Measurements from ENCODE around the gene OLFML1. TPM values are rescaled to one million over a fixed set of nuclear protein-coding genes. Genes with fewer than 3 reads are reported as not detected.
"Not testable (repeated sequence)": the region's sequence is repeated elsewhere in the genome, so short reads cannot be mapped to it uniquely, and the experiment has no call there.

The OLFML1 gene
- total and polyA plus RNA-seq, 4 donors: 4.2 to 34.9 (median 15.4) TPM

DNA sequence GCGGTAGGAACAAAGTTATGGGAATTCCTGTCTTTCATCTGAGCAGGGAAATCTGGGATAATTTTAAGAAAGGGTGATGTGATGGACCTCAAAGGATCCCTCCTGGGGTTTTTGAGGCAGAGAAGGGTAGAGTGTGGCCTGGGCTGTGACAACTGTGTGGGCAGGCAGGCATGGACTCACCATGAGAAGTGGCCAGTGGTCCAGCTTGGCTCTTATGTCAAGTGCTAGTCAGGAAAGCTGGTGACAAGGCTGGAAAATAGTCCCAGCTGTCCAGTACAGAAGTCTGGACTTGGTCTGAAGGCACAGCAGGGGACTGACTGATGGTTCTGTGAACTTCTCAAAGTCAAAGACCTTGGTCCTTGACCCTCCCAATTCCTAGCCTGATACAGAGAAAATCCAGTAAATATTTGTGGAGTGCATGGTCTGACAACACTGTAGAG, 30.2 kb downstream of the OLFML1 start:
- Histone ChIP-seq H3K36me3 (ENCODE audit: control insufficient read depth, insufficient read depth, low read length) (no peaks in the 10 kb centered on the region), H3K4me1 (ENCODE audit: control insufficient read depth, insufficient read depth, low read length) (peaks cover 24% of the 10 kb centered on the region), H3K27me3 (ENCODE audit: control insufficient read depth, insufficient read depth, low read length) (peaks cover 10% of the 10 kb centered on the region), H3K27ac (ENCODE audit: low read depth, low read length) (no peak overlapping the region), H3K9me3 (ENCODE audit: control insufficient read depth, insufficient read depth, low read length) (no peaks in the 10 kb centered on the region), H3K4me3 (ENCODE audit: low read depth, low read length) (no peak overlapping the region)
- DNase-seq (ENCODE audit: low read depth in 4 of 6, low spot score in 6 of 6): no peak
- WGBS (ENCODE audit: insufficient coverage): 92% methylated on average over 1 of the region's 1 CpG

DNA sequence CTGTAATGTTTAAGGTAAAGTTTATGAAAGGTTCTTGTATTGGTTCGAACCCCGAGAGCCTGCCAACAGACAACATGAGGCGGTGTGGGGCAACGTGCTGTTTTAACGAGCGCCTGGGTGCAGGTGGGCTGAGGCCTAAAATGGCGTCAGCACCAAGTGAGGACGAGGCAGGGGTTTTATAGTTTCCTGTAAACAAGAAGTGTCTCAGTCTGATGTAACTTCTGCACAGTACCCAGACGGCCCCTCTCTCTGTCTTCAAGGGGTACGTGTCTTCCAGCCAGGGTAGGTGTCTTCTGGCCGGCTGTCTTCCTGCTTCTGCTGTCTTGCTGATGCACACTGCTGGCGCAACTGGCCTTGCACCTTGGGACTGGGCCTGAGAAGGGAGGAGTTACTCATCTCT, 31.2 kb downstream of the OLFML1 start:
- WGBS (ENCODE audit: insufficient coverage): 92% methylated on average over 12 of the region's 12 CpGs

DNA sequence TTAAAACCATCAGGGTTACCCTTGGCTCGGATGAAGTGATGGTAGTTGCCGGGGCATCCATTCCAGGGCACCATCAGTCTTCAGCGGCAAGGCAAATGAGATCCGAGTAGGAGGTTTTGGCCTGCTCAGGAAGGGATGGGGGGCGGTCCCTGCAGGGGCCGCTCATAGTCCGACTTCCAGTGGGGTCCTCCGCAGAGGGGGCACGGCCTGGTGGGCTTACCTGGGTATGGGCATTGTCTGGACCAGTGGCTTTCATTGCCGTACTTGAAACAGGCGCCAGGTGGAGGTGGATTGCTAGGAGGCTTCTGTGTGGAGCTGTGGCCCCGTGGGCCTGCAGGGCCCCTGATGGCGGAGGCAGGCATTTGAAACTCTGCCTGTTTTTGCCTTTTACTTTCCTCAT, 32.4 kb downstream of the OLFML1 start:
- not testable (repeated sequence) for H3K27me3 ChIP-seq (ENCODE audit: control insufficient read depth, insufficient read depth, low read length); H3K27ac ChIP-seq (ENCODE audit: low read depth, low read length); H3K36me3 ChIP-seq (ENCODE audit: control insufficient read depth, insufficient read depth, low read length); H3K4me3 ChIP-seq (ENCODE audit: low read depth, low read length); DNase-seq (ENCODE audit: low read depth in 4 of 6, low spot score in 6 of 6); H3K9me3 ChIP-seq (ENCODE audit: control insufficient read depth, insufficient read depth, low read length)
- 96% methylated on average over 8 of the region's 13 CpGs for WGBS (ENCODE audit: insufficient coverage)
- peaks cover 15% of the 10 kb centered on the region for H3K4me1 ChIP-seq (ENCODE audit: control insufficient read depth, insufficient read depth, low read length)

More for the DNA sequence above, 31.2 kb downstream of the OLFML1 start:
- H3K27me3 ChIP-seq (ENCODE audit: control insufficient read depth, insufficient read depth, low read length): peaks cover 10% of the 10 kb centered on the region
- no peaks in the 10 kb centered on the region for H3K9me3 ChIP-seq (ENCODE audit: control insufficient read depth, insufficient read depth, low read length)
- no peak for DNase-seq (ENCODE audit: low read depth in 4 of 6, low spot score in 6 of 6)
- H3K4me3 ChIP-seq (ENCODE audit: low read depth, low read length): no peak overlapping the region
- peaks cover 20% of the 10 kb centered on the region for H3K4me1 ChIP-seq (ENCODE audit: control insufficient read depth, insufficient read depth, low read length)
- no peak overlapping the region for H3K27ac ChIP-seq (ENCODE audit: low read depth, low read length)
- no peaks in the 10 kb centered on the region for H3K36me3 ChIP-seq (ENCODE audit: control insufficient read depth, insufficient read depth, low read length)

DNA sequence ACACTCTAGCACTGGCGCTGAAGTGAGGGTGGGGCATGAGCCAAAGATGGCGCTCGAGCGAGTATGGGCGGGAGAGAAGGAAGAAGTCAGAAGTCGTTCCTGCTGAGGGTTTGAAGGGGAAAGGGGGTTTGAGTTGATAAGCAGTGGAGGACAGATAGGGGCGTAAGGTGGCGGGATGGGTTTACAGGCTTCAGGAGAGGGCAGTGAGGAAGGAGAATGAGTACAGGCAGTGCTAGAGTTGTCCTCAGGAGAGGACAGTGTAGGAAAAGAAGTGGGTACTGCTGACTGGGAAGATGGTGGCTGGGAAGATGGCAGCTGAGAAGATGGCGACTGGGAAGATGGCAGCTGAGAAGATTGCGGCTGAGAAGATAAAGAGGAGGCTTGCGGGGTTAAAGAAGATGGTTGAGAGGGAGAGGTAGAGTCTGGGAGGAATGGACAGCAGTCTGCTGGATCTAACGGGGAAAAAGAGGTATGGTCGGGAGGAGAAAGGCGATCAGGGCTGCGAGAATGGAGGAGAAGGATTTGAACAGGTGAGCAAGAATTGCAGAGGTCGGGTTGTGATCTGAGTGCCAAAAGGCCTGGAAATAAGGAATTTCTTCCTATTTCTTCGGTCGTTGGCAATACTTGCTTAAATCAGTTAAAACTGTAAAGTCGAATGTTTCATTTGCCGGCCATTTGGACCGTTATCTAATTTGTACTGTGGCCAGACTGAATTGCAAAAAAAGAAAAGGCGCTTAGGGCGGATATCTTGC, 33.7 kb downstream of the OLFML1 start:
- no peaks in the 10 kb centered on the region for H3K36me3 ChIP-seq (ENCODE audit: control insufficient read depth, insufficient read depth, low read length)
- H3K4me3 ChIP-seq (ENCODE audit: low read depth, low read length): no peak overlapping the region
- no peak for DNase-seq (ENCODE audit: low read depth in 4 of 6, low spot score in 6 of 6)
- WGBS (ENCODE audit: insufficient coverage): 91% methylated on average over 21 of the region's 23 CpGs
- H3K27me3 ChIP-seq (ENCODE audit: control insufficient read depth, insufficient read depth, low read length): peaks cover 8% of the 10 kb centered on the region
- H3K9me3 ChIP-seq (ENCODE audit: control insufficient read depth, insufficient read depth, low read length): no peaks in the 10 kb centered on the region
- peaks cover 6% of the 10 kb centered on the region for H3K4me1 ChIP-seq (ENCODE audit: control insufficient read depth, insufficient read depth, low read length)
- H3K27ac ChIP-seq (ENCODE audit: low read depth, low read length): no peak overlapping the region

DNA sequence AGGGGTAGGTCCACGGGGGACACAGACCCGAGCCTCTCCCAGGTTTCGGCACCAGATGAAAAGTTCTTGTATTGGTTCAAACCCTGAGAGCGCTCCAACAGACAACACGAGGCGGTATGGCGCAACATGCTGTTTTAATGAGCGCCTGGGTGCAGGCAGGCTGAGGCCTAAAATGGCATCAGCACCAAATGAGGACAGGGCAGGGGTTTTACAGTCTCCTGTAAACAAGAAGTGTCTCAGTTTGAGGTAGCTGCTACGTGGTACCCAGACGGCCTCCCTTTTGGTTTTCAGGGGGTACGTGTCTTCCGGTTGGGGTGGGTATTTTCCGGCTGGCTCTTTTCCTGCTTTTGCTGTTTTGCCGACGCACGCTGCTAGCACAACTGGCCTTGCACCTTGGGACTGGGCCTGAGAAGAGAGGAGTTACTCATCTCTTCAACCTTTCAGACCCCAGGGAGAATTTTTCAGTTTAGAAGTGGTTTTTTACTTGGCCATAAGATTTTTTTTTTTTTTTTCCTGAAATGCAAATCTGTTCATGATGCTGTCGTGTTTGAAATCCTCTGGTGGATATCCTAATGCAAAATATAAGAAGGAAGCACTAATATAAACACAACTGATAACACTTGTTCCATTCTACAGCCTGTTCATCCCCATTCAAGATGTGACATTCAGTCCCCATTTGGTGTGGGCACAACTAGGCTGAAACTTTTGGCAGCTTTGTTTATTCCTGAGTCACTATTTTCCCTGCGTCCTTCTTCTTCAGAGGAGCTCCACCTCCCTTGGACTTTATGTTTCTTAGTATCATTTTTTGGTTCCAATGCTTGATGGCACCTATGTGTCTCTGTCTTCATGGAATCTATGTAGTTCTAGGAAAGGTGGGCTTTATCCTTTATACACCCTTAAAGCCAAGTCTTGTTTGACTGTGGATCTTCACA, 35.0 kb downstream of the OLFML1 start:
- WGBS (ENCODE audit: insufficient coverage): 67% methylated on average over 12 of the region's 18 CpGs
- Histone ChIP-seq H3K36me3 (ENCODE audit: control insufficient read depth, insufficient read depth, low read length) (no peaks in the 10 kb centered on the region), H3K9me3 (ENCODE audit: control insufficient read depth, insufficient read depth, low read length) (no peaks in the 10 kb centered on the region), H3K27me3 (ENCODE audit: control insufficient read depth, insufficient read depth, low read length) (no peaks in the 10 kb centered on the region), H3K27ac (ENCODE audit: low read depth, low read length) (no peak overlapping the region), H3K4me3 (ENCODE audit: low read depth, low read length) (no peak overlapping the region), H3K4me1 (ENCODE audit: control insufficient read depth, insufficient read depth, low read length) (no peaks in the 10 kb centered on the region)
- DNase-seq (ENCODE audit: low read depth in 4 of 6, low spot score in 6 of 6): no peak

DNA sequence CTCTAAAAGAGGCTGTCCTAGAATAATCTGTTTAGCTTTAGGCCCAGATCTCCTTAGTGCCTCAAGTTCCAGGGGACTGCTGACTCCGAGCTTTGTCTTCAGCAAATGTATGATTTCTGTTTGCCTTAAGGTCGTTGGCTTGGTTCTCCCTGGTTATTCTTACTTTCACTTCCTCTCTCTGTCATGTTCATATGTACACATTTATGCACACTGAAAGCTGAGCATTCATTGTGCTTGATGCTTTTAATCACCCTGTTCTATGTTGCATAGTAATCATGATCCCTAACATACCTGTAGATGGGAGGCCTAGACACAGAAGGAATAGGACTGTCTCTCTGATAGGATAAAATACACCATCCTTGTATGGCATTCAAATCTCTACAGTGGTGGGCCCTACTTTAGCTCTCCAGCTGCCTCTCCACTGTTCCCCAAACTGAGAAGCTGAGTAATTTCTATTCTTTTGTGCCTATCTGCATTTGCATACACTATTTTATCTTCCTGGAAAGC, 35.7 kb downstream of the OLFML1 start:
- Histone ChIP-seq H3K36me3 (ENCODE audit: control insufficient read depth, insufficient read depth, low read length) (no peaks in the 10 kb centered on the region), H3K4me3 (ENCODE audit: low read depth, low read length) (no peak overlapping the region), H3K4me1 (ENCODE audit: control insufficient read depth, insufficient read depth, low read length) (no peaks in the 10 kb centered on the region), H3K27me3 (ENCODE audit: control insufficient read depth, insufficient read depth, low read length) (no peaks in the 10 kb centered on the region), H3K9me3 (ENCODE audit: control insufficient read depth, insufficient read depth, low read length) (no peaks in the 10 kb centered on the region), H3K27ac (ENCODE audit: low read depth, low read length) (no peak overlapping the region)
- DNase-seq (ENCODE audit: low read depth in 4 of 6, low spot score in 6 of 6): no peak
- 0% methylated on average over 1 of the region's 2 CpGs for WGBS (ENCODE audit: insufficient coverage)

DNA sequence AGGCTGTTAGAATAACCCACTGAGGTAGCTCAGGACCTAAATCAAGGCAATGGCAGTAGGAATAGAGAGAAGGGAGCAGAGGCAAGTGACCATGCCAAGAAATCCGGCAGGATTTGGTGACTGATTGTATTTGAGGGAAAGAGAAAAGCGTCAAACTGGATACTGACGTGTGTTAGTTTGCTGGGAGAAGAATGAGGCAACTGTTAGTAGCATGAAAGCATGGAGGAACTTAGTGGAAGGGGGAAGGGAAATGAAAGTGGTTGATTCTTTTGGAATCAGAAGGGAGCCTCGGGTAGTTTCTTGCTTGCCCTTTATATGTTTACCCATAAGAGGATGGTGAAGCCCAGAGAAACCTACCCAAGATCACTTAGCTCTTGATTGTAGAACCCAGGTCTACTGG, 36.8 kb downstream of the OLFML1 start:
- no peak overlapping the region for H3K4me3 ChIP-seq (ENCODE audit: low read depth, low read length)
- no peaks in the 10 kb centered on the region for H3K4me1 ChIP-seq (ENCODE audit: control insufficient read depth, insufficient read depth, low read length)
- no peaks in the 10 kb centered on the region for H3K9me3 ChIP-seq (ENCODE audit: control insufficient read depth, insufficient read depth, low read length)
- no peak overlapping the region for H3K27ac ChIP-seq (ENCODE audit: low read depth, low read length)
- DNase-seq (ENCODE audit: low read depth in 4 of 6, low spot score in 6 of 6): no peak
- 59% methylated on average over 4 of the region's 4 CpGs for WGBS (ENCODE audit: insufficient coverage)
- no peaks in the 10 kb centered on the region for H3K27me3 ChIP-seq (ENCODE audit: control insufficient read depth, insufficient read depth, low read length)
- H3K36me3 ChIP-seq (ENCODE audit: control insufficient read depth, insufficient read depth, low read length): no peaks in the 10 kb centered on the region

DNA sequence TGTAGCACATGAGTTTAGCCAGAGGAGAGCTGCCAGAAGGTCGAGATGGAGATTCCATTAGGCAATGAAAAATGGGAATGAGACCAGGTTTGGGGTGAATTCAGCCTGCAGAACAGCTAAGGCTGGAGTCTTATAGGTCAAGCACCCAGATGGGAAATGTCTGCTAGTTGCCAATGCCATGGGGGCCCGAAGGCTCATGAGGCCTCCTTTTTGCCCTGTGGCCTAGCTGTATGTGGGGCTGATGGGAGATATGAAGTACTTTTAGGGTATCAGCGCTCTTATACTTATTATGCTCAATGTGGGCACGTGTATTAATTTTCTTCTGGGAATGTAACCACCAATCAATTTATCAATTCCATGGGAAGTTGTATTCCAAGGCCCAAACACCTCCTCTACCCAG, 37.2 kb downstream of the OLFML1 start:
- no peaks in the 10 kb centered on the region for H3K4me1 ChIP-seq (ENCODE audit: control insufficient read depth, insufficient read depth, low read length)
- H3K4me3 ChIP-seq (ENCODE audit: low read depth, low read length): no peak overlapping the region
- H3K27me3 ChIP-seq (ENCODE audit: control insufficient read depth, insufficient read depth, low read length): no peaks in the 10 kb centered on the region
- no peak for DNase-seq (ENCODE audit: low read depth in 4 of 6, low spot score in 6 of 6)
- H3K36me3 ChIP-seq (ENCODE audit: control insufficient read depth, insufficient read depth, low read length): no peaks in the 10 kb centered on the region
- 79% methylated on average over 2 of the region's 4 CpGs for WGBS (ENCODE audit: insufficient coverage)
- no peak overlapping the region for H3K27ac ChIP-seq (ENCODE audit: low read depth, low read length)
- no peaks in the 10 kb centered on the region for H3K9me3 ChIP-seq (ENCODE audit: control insufficient read depth, insufficient read depth, low read length)

DNA sequence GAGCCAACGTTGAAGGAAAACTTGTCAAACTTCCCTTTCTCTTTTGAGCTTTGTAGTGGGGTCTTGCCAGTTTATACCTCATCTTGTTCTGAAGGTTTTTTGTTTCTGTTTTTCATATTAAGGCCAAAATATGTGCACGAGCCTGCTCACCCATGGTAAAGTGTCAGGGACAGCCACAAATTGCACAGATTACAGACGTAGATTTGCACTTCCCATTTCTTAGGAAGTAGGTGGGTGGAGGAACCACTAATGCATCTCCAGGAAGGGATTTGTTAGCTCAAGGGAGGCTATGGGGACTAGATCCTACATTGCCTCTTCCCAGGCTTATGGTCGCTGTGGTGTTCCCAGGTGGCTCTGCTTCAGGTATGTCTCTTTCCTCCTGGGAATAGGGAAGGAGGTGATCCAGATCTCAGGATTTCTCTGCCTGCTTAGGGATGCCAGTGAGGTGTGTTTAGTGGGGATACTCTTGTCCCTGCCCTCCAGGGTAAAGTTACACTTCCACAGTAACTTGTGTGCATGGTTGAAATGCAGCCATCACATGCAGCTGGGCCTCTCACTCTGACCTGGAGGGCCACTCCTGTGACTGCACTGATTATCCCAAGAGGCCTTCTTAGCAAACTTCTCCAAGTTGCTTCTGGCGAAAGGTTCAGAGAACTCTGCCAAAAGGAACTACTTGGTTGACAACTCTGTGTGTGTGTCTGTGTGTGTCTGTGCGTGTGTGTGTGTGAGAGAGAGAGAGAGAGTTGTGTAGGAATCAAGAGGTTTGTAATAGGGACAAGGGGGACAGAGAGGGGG, 38.3 kb downstream of the OLFML1 start:
- Histone ChIP-seq H3K9me3 (ENCODE audit: control insufficient read depth, insufficient read depth, low read length) (no peaks in the 10 kb centered on the region), H3K27ac (ENCODE audit: low read depth, low read length) (no peak overlapping the region), H3K4me1 (ENCODE audit: control insufficient read depth, insufficient read depth, low read length) (no peaks in the 10 kb centered on the region), H3K27me3 (ENCODE audit: control insufficient read depth, insufficient read depth, low read length) (no peaks in the 10 kb centered on the region), H3K4me3 (ENCODE audit: low read depth, low read length) (no peak overlapping the region), H3K36me3 (ENCODE audit: control insufficient read depth, insufficient read depth, low read length) (no peaks in the 10 kb centered on the region)
- WGBS (ENCODE audit: insufficient coverage): 80% methylated on average over 5 of the region's 6 CpGs
- no peak for DNase-seq (ENCODE audit: low read depth in 4 of 6, low spot score in 6 of 6)

Measured in spinal cord (tissue), 10 donors.